Hair follicle dermal papilla cell (primary cell): ENCODE results near the gene PSTK. TPM values are rescaled to one million over a fixed set of nuclear protein-coding genes. Genes with fewer than 3 reads are reported as not detected.

Source experiments
- total RNA-seq: library from RNA; depleted of rRNA; stranded (reverse); fragments of >200 nt; gene quantifications from 2 replicates; pipeline ENCODE4 v1.2.3, GENCODE V29; 2012

Gene PSTK, protein sequence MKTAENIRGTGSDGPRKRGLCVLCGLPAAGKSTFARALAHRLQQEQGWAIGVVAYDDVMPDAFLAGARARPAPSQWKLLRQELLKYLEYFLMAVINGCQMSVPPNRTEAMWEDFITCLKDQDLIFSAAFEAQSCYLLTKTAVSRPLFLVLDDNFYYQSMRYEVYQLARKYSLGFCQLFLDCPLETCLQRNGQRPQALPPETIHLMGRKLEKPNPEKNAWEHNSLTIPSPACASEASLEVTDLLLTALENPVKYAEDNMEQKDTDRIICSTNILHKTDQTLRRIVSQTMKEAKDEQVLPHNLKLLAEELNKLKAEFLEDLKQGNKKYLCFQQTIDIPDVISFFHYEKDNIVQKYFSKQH
- total RNA-seq: 1.3 and 1.6 TPM in 2 replicates

DNA sequence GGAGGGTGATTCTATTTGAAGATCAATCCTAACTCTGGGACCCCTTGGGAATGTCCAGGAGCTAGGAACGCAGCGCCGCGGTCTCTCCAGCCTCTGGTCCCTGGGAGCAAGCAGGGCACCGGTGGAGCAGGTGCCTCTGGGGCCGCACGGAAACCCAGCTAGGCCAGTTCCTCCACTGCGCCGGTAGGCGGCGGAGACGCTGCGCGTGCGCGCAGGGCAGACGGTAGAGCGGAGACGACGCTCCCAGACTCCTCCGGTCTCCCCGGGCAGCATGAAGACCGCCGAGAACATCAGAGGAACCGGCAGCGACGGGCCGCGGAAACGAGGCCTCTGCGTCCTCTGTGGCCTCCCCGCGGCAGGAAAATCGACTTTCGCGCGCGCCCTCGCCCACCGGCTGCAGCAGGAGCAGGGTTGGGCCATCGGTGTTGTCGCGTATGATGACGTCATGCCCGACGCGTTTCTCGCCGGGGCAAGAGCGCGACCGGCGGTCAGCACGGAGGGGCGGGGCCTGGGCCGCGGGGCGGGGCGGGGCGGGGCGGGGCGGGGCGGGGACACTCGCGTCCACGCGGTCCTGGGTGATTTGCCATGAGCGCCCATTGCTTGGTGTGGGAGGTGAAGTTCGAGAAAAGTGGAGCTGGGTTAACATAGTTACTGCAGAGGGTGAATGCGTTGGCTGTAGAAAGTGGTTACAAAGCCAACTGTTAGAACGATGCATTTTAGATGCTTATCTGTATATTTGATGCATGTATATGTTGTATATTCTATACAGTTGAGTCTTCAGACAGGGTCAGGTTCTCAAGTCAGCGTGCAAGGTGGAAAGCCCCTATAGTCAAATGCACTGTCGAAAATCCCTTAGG, at the start of gene PSTK:
Gene PSTK, plus strand, starts transcription at position 193 of the 857 bp plus-strand sequence. Its CDS starts 79 bp downstream, at position 272.

DNA sequence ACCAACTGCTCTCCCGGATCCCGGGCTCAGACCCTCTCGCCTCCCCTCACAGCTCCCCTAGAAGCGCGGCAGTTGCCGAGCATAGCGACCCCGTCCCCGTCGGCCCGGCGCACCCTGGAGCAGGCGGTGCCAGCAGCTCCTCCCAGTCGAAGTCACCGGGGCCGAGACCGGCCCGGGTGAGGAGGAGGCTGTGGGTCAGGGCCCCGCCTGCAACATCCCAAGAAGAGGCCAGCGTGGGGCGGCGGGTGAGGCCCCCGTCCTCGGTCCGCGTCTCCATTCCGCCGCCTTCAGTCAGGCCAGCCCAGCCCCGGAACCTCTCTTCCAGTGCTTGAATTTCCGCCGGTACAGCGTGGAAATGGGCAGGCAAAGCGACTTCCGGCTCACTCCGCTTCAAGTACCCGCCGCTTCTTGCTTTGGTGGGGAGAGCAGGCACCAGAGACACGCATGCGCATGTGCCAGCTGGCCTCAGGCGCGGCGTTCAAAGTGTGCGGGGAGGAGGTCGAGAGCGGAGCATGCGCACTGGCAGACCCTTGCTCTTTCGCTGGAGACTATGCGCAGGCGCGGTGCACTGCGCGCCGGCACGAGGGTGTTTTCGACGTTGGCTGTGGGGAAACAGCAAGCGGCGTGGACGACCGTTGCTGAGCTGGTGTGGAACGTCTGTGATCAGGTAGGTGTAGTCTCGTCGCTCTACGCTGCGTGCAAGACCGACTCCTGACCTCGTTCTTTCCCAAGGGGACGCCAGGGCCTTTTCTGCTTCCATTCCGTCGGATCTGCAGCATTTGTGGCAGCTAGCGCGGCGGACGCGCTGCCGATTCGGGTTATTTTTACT, 26.1 kb upstream of the PSTK start, which contains the start of gene C10orf88:
Gene C10orf88, minus strand, starts transcription at position 326 of the 829 bp plus-strand sequence. Its CDS starts 49 bp downstream, at position 277.

DNA sequence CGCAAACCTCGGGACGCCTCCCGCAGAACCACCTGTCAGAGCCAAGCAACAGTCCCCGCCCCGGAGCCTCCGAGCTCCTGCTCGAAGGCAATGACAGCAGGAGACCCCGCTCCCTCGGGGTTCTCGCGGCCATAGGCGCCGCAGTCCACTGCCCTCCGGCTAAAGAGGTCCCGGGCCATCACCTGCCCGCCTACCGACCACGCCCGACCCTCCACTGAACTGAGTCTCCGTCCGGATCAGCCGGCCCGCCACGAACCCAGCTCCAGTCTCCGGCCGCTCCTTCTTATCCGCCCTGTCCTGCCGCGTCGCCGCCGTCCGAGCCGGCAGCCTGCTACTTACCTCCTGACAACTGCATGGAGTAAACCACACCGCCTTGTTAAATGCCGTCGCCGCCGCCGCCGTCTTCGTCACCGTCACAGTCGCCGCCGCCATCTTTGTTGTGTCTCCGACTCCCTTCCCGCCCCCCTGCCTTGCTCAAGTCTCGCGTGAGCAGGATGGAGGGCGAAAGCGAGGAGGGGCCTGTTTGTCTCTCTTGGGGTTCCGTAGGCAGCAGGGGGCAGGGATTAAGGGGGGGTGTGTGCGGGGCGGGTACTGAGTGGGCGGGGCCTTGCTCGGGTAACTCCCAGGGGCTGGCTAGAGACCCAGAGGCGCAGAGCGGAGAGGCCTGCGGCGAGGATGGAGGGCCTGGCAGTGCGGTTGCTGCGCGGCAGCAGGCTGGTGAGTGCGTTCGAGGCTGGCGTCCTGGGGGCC, 28.3 kb downstream of the PSTK start, which contains the start of the genes ACADSB and IKZF5:
Gene ACADSB, plus strand, starts transcription at position 652 of the 750 bp plus-strand sequence. Its CDS starts 24 bp downstream, at position 676.
Gene IKZF5, minus strand, starts transcription at position 441 of the 750 bp plus-strand sequence. CDS start 10,170 bp downstream, outside the sequence.

Other genes with a start within 250 kb of the PSTK start
- gene CUZD1, start 134.5 kb upstream of the PSTK start, total RNA-seq: 0.32 TPM in 1 of 2 replicates, not detected in the other
- 1.9 and 4.1 TPM in 2 replicates for gene FAM24B, start 100.8 kb upstream of the PSTK start, total RNA-seq
- gene FAM24A, start 69.8 kb upstream of the PSTK start, total RNA-seq: not detected in 2 replicates
- gene C10orf88, start 26.2 kb upstream of the PSTK start, total RNA-seq: 8.1 and 8.9 TPM in 2 replicates
- 6.8 and 7.2 TPM in 2 replicates for gene IKZF5, start 28.4 kb downstream of the PSTK start, total RNA-seq
- 7.5 and 8.4 TPM in 2 replicates for gene ACADSB, start 28.6 kb downstream of the PSTK start, total RNA-seq
- not detected in 2 replicates for gene HMX3, start 155.6 kb downstream of the PSTK start, total RNA-seq
- gene HMX2, start 167.7 kb downstream of the PSTK start, total RNA-seq: not detected in 2 replicates
- gene BUB3, start 174.0 kb downstream of the PSTK start, total RNA-seq: 127 and 132 TPM in 2 replicates